ENCODE results near the gene SLC22A5.

SLC22A5 gene

DNA sequence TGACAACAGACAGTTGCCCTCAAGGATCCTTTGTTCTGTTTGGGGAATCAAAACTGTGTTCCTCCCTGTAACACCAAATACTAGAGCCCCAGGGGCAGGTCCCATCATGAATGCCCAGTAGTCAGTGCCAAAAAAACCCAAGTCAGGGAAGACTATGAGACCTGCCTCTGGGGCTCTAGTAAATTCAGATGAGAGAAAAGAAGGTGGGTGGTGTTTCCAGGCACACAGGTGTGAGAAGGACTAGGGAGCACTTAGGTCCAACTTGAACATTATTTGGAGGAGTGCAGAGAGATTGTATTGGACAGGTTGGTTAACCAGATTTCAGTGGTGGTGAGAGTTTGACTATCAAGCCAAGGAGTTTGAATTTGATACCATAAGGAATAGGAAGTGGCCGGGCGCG lies 52.0 kb downstream of the SLC22A5 start:
- H4K20me1 ChIP-seq (ENCODE audit: control insufficient read depth, insufficient read depth, low read depth, low read length): no peaks in the 10 kb centered on the region
- H3K79me2 ChIP-seq (ENCODE audit: control insufficient read depth, low read length): no peaks in the 10 kb centered on the region
- H3K4me2 ChIP-seq (ENCODE audit: low read length): peak overlapping the region; percentile 47
- no peaks in the 10 kb centered on the region for H3K36me3 ChIP-seq (ENCODE audit: control insufficient read depth, low read length)
- H3K27me3 ChIP-seq (ENCODE audit: control insufficient read depth, low read length): no peaks in the 10 kb centered on the region
- no peaks in the 10 kb centered on the region for H3K9me2 ChIP-seq (replicated peaks; ENCODE audit: control insufficient read depth, low read length)
- TF ChIP-seq CTCF (IDR thresholded peaks at IDR 0.05; ENCODE audit: low read depth, low read length, poor library complexity, severe bottlenecking) (no peak), EZH2phosphoT487 (IDR thresholded peaks at IDR 0.05; ENCODE audit: borderline replicate concordance, low read length) (no peak)
- peak overlapping the region; percentile 30 for H3K4me3 ChIP-seq (ENCODE audit: low read length)
- H3K4me1 ChIP-seq (ENCODE audit: control insufficient read depth, low read length): peaks cover 72% of the 10 kb centered on the region
- peak overlapping the region; percentile 55 for H3K27ac ChIP-seq (ENCODE audit: low read depth, low read length)
- H3F3A ChIP-seq (ENCODE audit: control insufficient read depth, insufficient read depth): peaks cover 19% of the 10 kb centered on the region
- no peaks in the 10 kb centered on the region for H3K9me3 ChIP-seq (ENCODE audit: control insufficient read depth, insufficient read depth, low read length)

DNA sequence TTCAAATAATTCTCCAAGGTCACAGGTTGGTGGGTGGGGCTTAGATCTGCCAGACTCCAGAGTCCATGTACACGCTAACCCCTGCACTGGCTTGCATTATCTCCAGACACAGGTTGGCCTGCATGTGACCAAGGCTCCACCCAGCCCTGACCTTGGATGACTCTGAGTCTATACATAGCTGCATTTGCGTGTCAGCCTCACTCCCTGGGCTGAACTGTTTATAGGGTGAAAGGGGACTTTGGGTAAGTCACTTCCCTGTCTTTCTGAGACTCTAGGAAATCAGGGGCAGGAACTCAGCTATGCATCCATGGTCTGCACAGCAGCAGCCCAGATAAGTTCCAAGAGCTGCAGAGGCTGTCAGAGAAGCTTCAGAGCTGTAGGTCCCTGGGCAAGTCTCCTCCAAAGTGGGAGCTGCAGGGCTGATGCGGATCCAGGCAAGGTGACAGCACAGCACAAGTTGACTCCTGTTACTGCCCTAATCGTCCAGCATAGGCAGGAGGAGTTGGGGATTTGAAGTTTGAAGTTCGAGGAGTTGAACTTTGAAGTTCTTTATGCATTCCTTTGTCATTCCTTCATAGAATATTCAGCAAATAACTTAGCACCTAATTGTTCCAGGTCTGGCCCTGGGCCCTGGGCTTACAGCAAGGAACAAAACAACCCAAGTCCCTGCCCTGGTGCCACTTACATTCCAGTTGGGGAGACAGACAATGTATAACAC lies 53.4 kb downstream of the SLC22A5 start:
- no peaks in the 10 kb centered on the region for H4K20me1 ChIP-seq (ENCODE audit: control insufficient read depth, insufficient read depth, low read depth, low read length)
- H3K27ac ChIP-seq (ENCODE audit: low read depth, low read length): no peak overlapping the region
- peak overlapping the region; percentile 60 for H3K4me2 ChIP-seq (ENCODE audit: low read length)
- H3K9me2 ChIP-seq (replicated peaks; ENCODE audit: control insufficient read depth, low read length): no peaks in the 10 kb centered on the region
- peak overlapping the region; percentile 18; the same call in 1 of the 2 replicates for H3K4me3 ChIP-seq (ENCODE audit: low read length)
- TF ChIP-seq EZH2phosphoT487 (IDR thresholded peaks at IDR 0.05; ENCODE audit: borderline replicate concordance, low read length) (no peak), CTCF (IDR thresholded peaks at IDR 0.05; ENCODE audit: low read depth, low read length, poor library complexity, severe bottlenecking) (no peak)
- H3K9me3 ChIP-seq (ENCODE audit: control insufficient read depth, insufficient read depth, low read length): no peaks in the 10 kb centered on the region
- H3K4me1 ChIP-seq (ENCODE audit: control insufficient read depth, low read length): peaks cover 86% of the 10 kb centered on the region
- H3K79me2 ChIP-seq (ENCODE audit: control insufficient read depth, low read length): no peaks in the 10 kb centered on the region
- no peaks in the 10 kb centered on the region for H3K27me3 ChIP-seq (ENCODE audit: control insufficient read depth, low read length)
- H3F3A ChIP-seq (ENCODE audit: control insufficient read depth, insufficient read depth): peaks cover 19% of the 10 kb centered on the region
- no peaks in the 10 kb centered on the region for H3K36me3 ChIP-seq (ENCODE audit: control insufficient read depth, low read length)

- Histone ChIP-seq H3K9me3 (ENCODE audit: control insufficient read depth, insufficient read depth, low read length) (no peaks in the 10 kb centered on the region), H3K4me3 (ENCODE audit: low read length) (no peak overlapping the region), H4K20me1 (ENCODE audit: control insufficient read depth, insufficient read depth, low read depth, low read length) (no peaks in the 10 kb centered on the region), H3K9me2 (replicated peaks; ENCODE audit: control insufficient read depth, low read length) (no peaks in the 10 kb centered on the region), H3K4me1 (ENCODE audit: control insufficient read depth, low read length) (peaks cover 92% of the 10 kb centered on the region), H3F3A (ENCODE audit: control insufficient read depth, insufficient read depth) (peaks cover 19% of the 10 kb centered on the region), H3K79me2 (ENCODE audit: control insufficient read depth, low read length) (no peaks in the 10 kb centered on the region), H3K36me3 (ENCODE audit: control insufficient read depth, low read length) (no peaks in the 10 kb centered on the region), H3K27me3 (ENCODE audit: control insufficient read depth, low read length) (no peaks in the 10 kb centered on the region), H3K27ac (ENCODE audit: low read depth, low read length) (no peak overlapping the region), H3K4me2 (ENCODE audit: low read length) (peak overlapping the region; percentile 60)
- TF ChIP-seq CTCF (IDR thresholded peaks at IDR 0.05; ENCODE audit: low read depth, low read length, poor library complexity, severe bottlenecking): no peak
- no peak for TF ChIP-seq EZH2phosphoT487 (IDR thresholded peaks at IDR 0.05; ENCODE audit: borderline replicate concordance, low read length)
These were observed 54.0 kb downstream of the SLC22A5 start for GRCh38 chr5:132423438-132423898.
